ENCODE measurements around the gene ZIC5.

The ZIC5 gene

GRCh38 chr13:99975626-99976025, 4.1 kb upstream of the ZIC5 start:
- DNase-seq, result no peak

GRCh38 chr13:99974939-99975561, 3.5 kb upstream of the ZIC5 start:
- no peak for DNase-seq

GRCh38 chr13:99974296-99974938, 2.9 kb upstream of the ZIC5 start:
- no peak for DNase-seq

- no peak for DNase-seq
Observed at GRCh38 chr13:99973808-99974185, 2.2 kb upstream of the ZIC5 start.

- DNase-seq, result no peak
Observed at GRCh38 chr13:99973163-99973807, 1.7 kb upstream of the ZIC5 start.

- no peak for DNase-seq
Observed at GRCh38 chr13:99972190-99972731, 694 bp upstream of the ZIC5 start.

GRCh38 chr13:99970651-99971575, 654 bp downstream of the ZIC5 start:
- no peak for DNase-seq

- no peak for DNase-seq
Observed at GRCh38 chr13:99969919-99970650, 1.5 kb downstream of the ZIC5 start.

GRCh38 chr13:99969453-99969918, 2.1 kb downstream of the ZIC5 start:
- no peak for DNase-seq

- no peak for DNase-seq
Observed at GRCh38 chr13:99968521-99969452, 2.8 kb downstream of the ZIC5 start.

GRCh38 chr13:99967869-99968520, 3.6 kb downstream of the ZIC5 start:
- no peak for DNase-seq

- DNase-seq, result no peak
Observed at GRCh38 chr13:99967498-99967868, 4.1 kb downstream of the ZIC5 start.

GRCh38 chr13:99966064-99966805, 5.3 kb downstream of the ZIC5 start:
- DNase-seq, result no peak

- no peak for DNase-seq
Observed at GRCh38 chr13:99965329-99966000, 6.1 kb downstream of the ZIC5 start.

- no peak for DNase-seq
Observed at GRCh38 chr13:99963816-99964339, 7.7 kb downstream of the ZIC5 start.

GRCh38 chr13:99962242-99962641, 9.3 kb downstream of the ZIC5 start:
- DNase-seq, result no peak

- no peak for DNase-seq
Observed at GRCh38 chr13:99961636-99962035, 9.9 kb downstream of the ZIC5 start.

GRCh38 chr13:99960663-99961311, 10.8 kb downstream of the ZIC5 start:
- no peak for DNase-seq

All from cortex of kidney (tissue), 1 donor.